Neural progenitor cell (in vitro differentiated cells): Measurements from ENCODE around the gene TRPM3. TPM values are rescaled to one million over a fixed set of nuclear protein-coding genes. Genes with fewer than 3 reads are reported as not detected.
"Not testable (repeated sequence)": the region's sequence is repeated elsewhere in the genome, so short reads cannot be mapped to it uniquely, and the experiment has no call there.

Source experiments
- DNase-seq: peaks from one replicate; pipeline ENCODE4 v3.0.0-alpha.2; 2016; ENCODE audit warnings: low spot score
- H2AFZ ChIP-seq: fragments of 200-600 bp; sonication (generic); replicated peaks from 2 replicates; pipeline ENCODE4 v1.6.1; 2016; ENCODE audit warnings: antibody characterized with exemption
- H3F3A ChIP-seq: fragments of 200-600 bp; sonication (generic); 2 replicates; pipeline ENCODE4 v1.6.1; 2016; ENCODE audit warnings: antibody characterized with exemption, low read depth
- H3K27ac ChIP-seq: fragments of 200-600 bp; sonication (generic); 2 replicates; pipeline ENCODE4 v1.5.1; 2016; ENCODE audit warnings: mild to moderate bottlenecking
- H3K27me3 ChIP-seq: fragments of 200-600 bp; sonication (generic); 2 replicates; pipeline ENCODE4 v1.6.1; 2016; ENCODE audit warnings: mild to moderate bottlenecking, moderate library complexity
- H3K36me3 ChIP-seq: fragments of 200-600 bp; sonication (generic); 2 replicates; pipeline ENCODE4 v1.5.1; 2016
- H3K4me1 ChIP-seq: fragments of 200-600 bp; sonication (generic); 2 replicates; pipeline ENCODE4 v1.6.1; 2016; ENCODE audit warnings: mixed run types
- H3K4me2 ChIP-seq: fragments of 200-600 bp; sonication (generic); 2 replicates; pipeline ENCODE4 v1.6.1; 2016
- H3K4me3 ChIP-seq: fragments of 200-600 bp; sonication (generic); 2 replicates; pipeline ENCODE4 v1.5.1; 2016
- H3K79me2 ChIP-seq: fragments of 200-600 bp; sonication (generic); 2 replicates; pipeline ENCODE4 v1.6.1; 2016; ENCODE audit warnings: low read depth
- H3K9ac ChIP-seq: fragments of 200-600 bp; sonication (generic); 2 replicates; pipeline ENCODE4 v1.6.1; 2016
- H3K9me3 ChIP-seq: fragments of 200-600 bp; sonication (generic); 2 replicates; pipeline ENCODE4 v1.5.1; 2016; ENCODE audit warnings: low read depth
- H4K20me1 ChIP-seq: fragments of 200-600 bp; sonication (generic); 2 replicates; pipeline ENCODE4 v1.6.1; 2016; ENCODE audit warnings: low read depth
- H3K27ac Mint-ChIP-seq: 3 replicates; pipeline ENCODE4 v1.8.0; 2021; ENCODE audit warnings: mixed read lengths
- H3K27me3 Mint-ChIP-seq: 2 replicates; pipeline ENCODE4 v1.8.0; 2022; ENCODE audit warnings: low read depth, mild to moderate bottlenecking, inconsistent platforms, moderate library complexity, mixed read lengths; ENCODE audit not compliant: insufficient read depth
- H3K36me3 Mint-ChIP-seq: 3 replicates; pipeline ENCODE4 v1.8.0; 2021; ENCODE audit warnings: mixed read lengths
- H3K4me1 Mint-ChIP-seq: 3 replicates; pipeline ENCODE4 v1.8.0; 2021; ENCODE audit warnings: mixed read lengths
- H3K4me3 Mint-ChIP-seq: 3 replicates; pipeline ENCODE4 v1.8.0; 2021; ENCODE audit warnings: mild to moderate bottlenecking, moderate library complexity, mixed read lengths
- H3K9me3 Mint-ChIP-seq: 3 replicates; pipeline ENCODE4 v1.8.0; 2020; ENCODE audit warnings: mixed read lengths
- CTCF ChIP-seq: fragments of 200-600 bp; sonication (generic); IDR thresholded peaks from 2 replicates; pipeline ENCODE4 v1.5.1; 2017; ENCODE audit warnings: antibody characterized with exemption, mild to moderate bottlenecking
- EZH2 ChIP-seq: fragments of 200-600 bp; sonication (generic); IDR thresholded peaks from 2 replicates; pipeline ENCODE4 v1.6.1; 2017; ENCODE audit warnings: antibody characterized with exemption, mild to moderate bottlenecking, moderate library complexity
- EZH2phosphoT487 ChIP-seq: fragments of 200-600 bp; sonication (generic); IDR thresholded peaks from 2 replicates; pipeline ENCODE4 v1.6.1; 2017; ENCODE audit warnings: antibody characterized with exemption
- total RNA-seq: library from RNA; depleted of rRNA; stranded (reverse); fragments of >200 nt; gene quantifications from 2 replicates; pipeline ENCODE4 v1.2.3, GENCODE V29; 2015; ENCODE audit warnings: low replicate concordance

Gene TRPM3
- total RNA-seq, 1 donor from 2014 or later: 37.2 TPM

GRCh38 chr9:70747261-70747718 lies 374.1 kb downstream of the TRPM3 start:
- Histone ChIP-seq H3F3A (no peaks in the 10 kb centered on the region), H3K4me2 (no peak overlapping the region)
- no peaks in the 10 kb centered on the region for H3K27me3 Mint-ChIP-seq

GRCh38 chr9:70746760-70747159 lies 374.7 kb downstream of the TRPM3 start:
- no peak for DNase-seq
- H3K9ac ChIP-seq: no peak overlapping the region
- H3K27ac Mint-ChIP-seq: no peak overlapping the region
- H3K27me3 ChIP-seq: no peaks in the 10 kb centered on the region
- H3K36me3 ChIP-seq: peaks cover 6% of the 10 kb centered on the region
- H3K27ac ChIP-seq: no peak overlapping the region
- H3K4me1 Mint-ChIP-seq: no peaks in the 10 kb centered on the region
- no peaks in the 10 kb centered on the region for H4K20me1 ChIP-seq
- H3K4me1 ChIP-seq: peaks cover 8% of the 10 kb centered on the region
- H3K9me3 Mint-ChIP-seq: no peaks in the 10 kb centered on the region
- H3K4me3 Mint-ChIP-seq: no peak overlapping the region
- no peak overlapping the region for H2AFZ ChIP-seq
- H3K79me2 ChIP-seq: no peaks in the 10 kb centered on the region
- H3K9me3 ChIP-seq: no peaks in the 10 kb centered on the region
- H3K4me2 ChIP-seq: no peak overlapping the region
- TF ChIP-seq CTCF: no peak
- TF ChIP-seq EZH2: no peak
- no peak for TF ChIP-seq EZH2phosphoT487
- H3K27me3 Mint-ChIP-seq: no peaks in the 10 kb centered on the region
- H3K4me3 ChIP-seq: no peak overlapping the region
- peaks cover 26% of the 10 kb centered on the region for H3K36me3 Mint-ChIP-seq
- no peaks in the 10 kb centered on the region for H3F3A ChIP-seq

More at GRCh38 chr9:70747261-70747718, 374.1 kb downstream of the TRPM3 start:
- H3K27ac Mint-ChIP-seq: no peak overlapping the region
- no peak overlapping the region for H3K4me3 ChIP-seq
- no peak overlapping the region for H3K9ac ChIP-seq
- no peaks in the 10 kb centered on the region for H3K9me3 ChIP-seq
- H4K20me1 ChIP-seq: no peaks in the 10 kb centered on the region
- no peak overlapping the region for H2AFZ ChIP-seq
- no peaks in the 10 kb centered on the region for H3K4me1 Mint-ChIP-seq
- no peak overlapping the region for H3K4me3 Mint-ChIP-seq
- no peaks in the 10 kb centered on the region for H3K9me3 Mint-ChIP-seq
- no peak overlapping the region for H3K27ac ChIP-seq
- H3K27me3 ChIP-seq: no peaks in the 10 kb centered on the region
- H3K36me3 ChIP-seq: peaks cover 6% of the 10 kb centered on the region
- H3K79me2 ChIP-seq: no peaks in the 10 kb centered on the region
- no peak for TF ChIP-seq CTCF
- TF ChIP-seq EZH2phosphoT487: no peak
- no peak for TF ChIP-seq EZH2
- no peak for DNase-seq
- H3K4me1 ChIP-seq: peaks cover 8% of the 10 kb centered on the region
- H3K36me3 Mint-ChIP-seq: peaks cover 26% of the 10 kb centered on the region

- Histone ChIP-seq H4K20me1 (no peaks in the 10 kb centered on the region), H3K4me3 (no peak overlapping the region), H3F3A (no peaks in the 10 kb centered on the region), H3K79me2 (no peaks in the 10 kb centered on the region), H3K4me2 (no peak overlapping the region), H3K9ac (no peak overlapping the region), H3K9me3 (no peaks in the 10 kb centered on the region), H3K36me3 (peaks cover 6% of the 10 kb centered on the region), H3K4me1 (peaks cover 8% of the 10 kb centered on the region), H3K27ac (no peak overlapping the region), H2AFZ (no peak overlapping the region), H3K27me3 (no peaks in the 10 kb centered on the region)
- TF ChIP-seq EZH2 (no peak), CTCF (no peak), EZH2phosphoT487 (no peak)
- H3K4me1 Mint-ChIP-seq: no peaks in the 10 kb centered on the region
- no peak overlapping the region for H3K4me3 Mint-ChIP-seq
- H3K27ac Mint-ChIP-seq: no peak overlapping the region
- no peaks in the 10 kb centered on the region for H3K27me3 Mint-ChIP-seq
- DNase-seq: no peak
- H3K36me3 Mint-ChIP-seq: peaks cover 26% of the 10 kb centered on the region
- H3K9me3 Mint-ChIP-seq: no peaks in the 10 kb centered on the region
These were observed 375.1 kb downstream of the TRPM3 start for GRCh38 chr9:70746316-70746715.

- not testable (repeated sequence) for H3K4me2 ChIP-seq, H3K4me1 ChIP-seq, H3K4me3 ChIP-seq, H3K36me3 ChIP-seq, H3K27me3 Mint-ChIP-seq, H3K9ac ChIP-seq, H2AFZ ChIP-seq, H3K27ac Mint-ChIP-seq, H3K79me2 ChIP-seq, H3K27ac ChIP-seq, H3K9me3 ChIP-seq, H3K36me3 Mint-ChIP-seq, H3K4me3 Mint-ChIP-seq, H3K27me3 ChIP-seq, H4K20me1 ChIP-seq, H3F3A ChIP-seq, H3K9me3 Mint-ChIP-seq, DNase-seq, H3K4me1 Mint-ChIP-seq
These were observed 396.6 kb downstream of the TRPM3 start for GRCh38 chr9:70724794-70725193.

GRCh38 chr9:70724025-70724424 lies 397.4 kb downstream of the TRPM3 start:
- H3K27me3 Mint-ChIP-seq, H3K27ac Mint-ChIP-seq: not testable (repeated sequence)

GRCh38 chr9:70706797-70707196 lies 414.6 kb downstream of the TRPM3 start:
- H3K4me1 ChIP-seq, H3K27ac ChIP-seq, H3F3A ChIP-seq, DNase-seq, H3K4me3 ChIP-seq, H3K9ac ChIP-seq, H2AFZ ChIP-seq, H3K4me2 ChIP-seq, H3K9me3 ChIP-seq, H3K36me3 ChIP-seq, H3K27me3 ChIP-seq, H3K79me2 ChIP-seq, H3K27me3 Mint-ChIP-seq, H3K27ac Mint-ChIP-seq, H3K4me3 Mint-ChIP-seq, H4K20me1 ChIP-seq, H3K36me3 Mint-ChIP-seq, H3K4me1 Mint-ChIP-seq, H3K9me3 Mint-ChIP-seq: not testable (repeated sequence)

More at GRCh38 chr9:70724025-70724424, 397.4 kb downstream of the TRPM3 start:
- not testable (repeated sequence) for H3K4me3 ChIP-seq, H3K9me3 ChIP-seq, H3K79me2 ChIP-seq, H3K27ac ChIP-seq, H3K9me3 Mint-ChIP-seq, DNase-seq, H3K4me1 Mint-ChIP-seq, H3K4me3 Mint-ChIP-seq, H3K4me2 ChIP-seq, H2AFZ ChIP-seq, H3K36me3 ChIP-seq, H3K36me3 Mint-ChIP-seq, H3K4me1 ChIP-seq, H4K20me1 ChIP-seq, H3K9ac ChIP-seq, H3K27me3 ChIP-seq, H3F3A ChIP-seq
